ENCODE measurements around the gene CYP2R1. TPM values are rescaled to one million over a fixed set of nuclear protein-coding genes. Genes with fewer than 3 reads are reported as not detected.

CYP2R1 gene
- total RNA-seq, 8 experiments from 2014 or later, result 5.4 to 46.6 (median 16.4) TPM

DNA sequence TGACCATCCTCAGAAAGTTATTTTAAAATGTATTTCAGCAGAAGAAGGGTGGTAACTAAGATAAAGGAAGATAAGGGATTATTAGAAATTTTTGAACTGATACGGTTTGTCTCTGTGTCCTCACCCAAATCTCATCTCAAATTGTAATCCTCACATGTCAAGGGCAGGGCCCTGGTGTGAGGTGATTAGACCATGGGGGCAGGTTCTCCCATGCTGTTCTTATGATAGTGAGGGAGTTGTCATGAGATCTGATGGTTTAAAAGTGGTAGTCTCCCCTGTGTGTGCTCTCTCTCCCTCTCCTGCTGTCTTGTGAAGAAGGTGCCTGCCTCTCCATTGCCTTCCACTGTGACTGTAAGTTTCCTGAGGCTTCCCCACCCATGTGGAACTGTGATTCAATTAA lies 36.1 kb downstream of the CYP2R1 start:
- 80 to 100% (median 86%) methylated on average over 1 of the region's 1 CpG; no CpG with 5 or more reads in 3 of the 10 experiments for WGBS, 10 experiments
- no peak for ATAC-seq (replicated peaks in 6 of 8)
- Histone ChIP-seq H3K4me1 (replicated peaks in 1 of 2) (peaks cover 7% of the 10 kb centered on the region in 2 donors), H3K27ac (no peak overlapping the region), H3K4me3 (no peak overlapping the region)
- in situ Hi-C loops (cut with MboI; ENCODE audit: low pct_unique_long_range_greater_than_20kb in 2 of 9, low sequenced_read_pairs in 9 of 9, unreplicated experiment in 9 of 9), result no loop called here

DNA sequence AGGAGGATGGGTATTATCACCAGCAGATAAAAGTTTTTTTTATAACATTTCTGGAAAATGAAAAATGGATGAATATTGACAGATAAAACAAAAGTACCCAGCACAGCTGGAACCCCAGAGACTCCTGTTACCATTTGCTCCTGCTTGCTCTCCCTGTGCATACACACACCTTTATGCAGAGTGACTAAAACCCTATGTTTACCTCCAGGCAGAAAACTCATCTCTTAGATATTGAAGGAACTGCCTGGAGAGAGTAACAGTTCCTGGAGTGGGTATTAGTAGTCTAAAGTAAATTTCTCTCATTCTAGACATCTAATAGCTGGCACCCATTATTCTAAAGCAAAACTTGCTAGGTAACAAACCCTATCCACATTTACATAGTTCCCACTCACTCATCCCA lies 38.0 kb downstream of the CYP2R1 start:
- no peak for ATAC-seq (replicated peaks in 6 of 8)
- in situ Hi-C loops (cut with MboI; ENCODE audit: low pct_unique_long_range_greater_than_20kb in 2 of 9, low sequenced_read_pairs in 9 of 9, unreplicated experiment in 9 of 9), result no loop called here
- no peak overlapping the region for H3K4me3 ChIP-seq
- H3K4me1 ChIP-seq (replicated peaks in 1 of 2), result peaks cover 7% of the 10 kb centered on the region in 2 donors
- no peak overlapping the region for H3K27ac ChIP-seq

DNA sequence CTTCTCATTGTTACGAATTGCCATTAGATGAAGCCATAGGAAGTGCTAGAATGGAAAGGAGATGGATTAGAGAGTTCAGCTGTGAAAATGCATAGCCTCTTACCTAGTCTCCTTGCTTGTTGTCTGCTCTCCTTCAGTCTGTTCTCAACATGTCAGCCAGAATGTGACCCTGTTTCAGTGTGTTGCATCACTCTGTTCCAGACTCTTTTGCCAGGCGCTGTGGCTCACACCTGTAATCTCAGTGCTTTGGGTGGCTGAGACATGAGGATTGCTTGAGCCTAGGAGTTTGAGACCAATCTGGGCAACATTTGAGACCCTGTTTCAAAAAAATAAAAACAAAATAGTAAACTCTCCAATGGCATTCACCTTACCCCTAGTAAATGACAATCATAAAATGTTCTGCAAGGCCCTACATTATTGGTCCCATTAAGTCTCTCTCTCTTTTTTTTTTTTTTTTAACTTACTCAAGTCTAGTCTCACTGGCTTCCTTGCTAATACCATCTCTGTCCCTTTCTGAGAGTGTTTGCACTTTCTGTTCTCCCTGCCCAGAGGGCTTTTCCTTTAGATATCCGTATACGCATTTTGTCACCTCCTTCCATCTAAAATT lies 39.4 kb downstream of the CYP2R1 start:
- Histone ChIP-seq H3K4me3 (no peak overlapping the region), H3K4me1 (replicated peaks in 1 of 2) (peaks cover 7% of the 10 kb centered on the region in 2 donors), H3K27ac (peak overlapping the region; percentile 12 to 27)
- WGBS, 10 experiments, result 80 to 100% (median 91%) methylated on average over 1 to 4 of the region's 4 CpGs; no CpG with 5 or more reads in 1 of the 10 experiments
- in situ Hi-C loops (cut with MboI; ENCODE audit: low pct_unique_long_range_greater_than_20kb in 2 of 9, low sequenced_read_pairs in 9 of 9, unreplicated experiment in 9 of 9), result no loop called here
- peak in 5 of 8 experiments; percentile 66 to 100 (median 83) for ATAC-seq (replicated peaks in 6 of 8)

DNA sequence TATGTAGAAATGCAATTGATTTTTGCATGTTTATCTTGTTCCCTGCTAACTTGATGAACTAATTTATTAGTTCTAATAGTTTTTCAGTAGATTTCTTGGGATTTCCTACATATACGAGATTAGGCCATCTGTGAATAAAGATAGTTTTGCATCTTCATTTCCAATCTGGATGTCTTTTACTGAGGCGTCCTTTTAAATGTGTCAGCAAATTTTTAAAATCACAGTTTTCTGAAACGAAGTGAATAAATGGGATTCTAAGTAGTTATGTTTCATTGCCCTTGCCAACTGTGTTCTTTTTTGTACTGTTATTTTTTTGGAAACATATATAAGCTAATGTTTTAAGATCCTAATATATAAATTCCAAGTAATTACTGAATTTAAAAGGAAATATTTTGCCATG lies 50.0 kb downstream of the CYP2R1 start:
- H3K27ac ChIP-seq, result no peak overlapping the region
- no peaks in the 10 kb centered on the region for H3K4me1 ChIP-seq (replicated peaks in 1 of 2)
- H3K4me3 ChIP-seq, result no peak overlapping the region
- 52 to 100% (median 93%) methylated on average over 1 to 3 of the region's 3 CpGs; no CpG with 5 or more reads in 1 of the 10 experiments for WGBS, 10 experiments
- in situ Hi-C loops (cut with MboI; ENCODE audit: low pct_unique_long_range_greater_than_20kb in 2 of 9, low sequenced_read_pairs in 9 of 9, unreplicated experiment in 9 of 9), result no loop called here
- no peak for ATAC-seq (replicated peaks in 6 of 8)

DNA sequence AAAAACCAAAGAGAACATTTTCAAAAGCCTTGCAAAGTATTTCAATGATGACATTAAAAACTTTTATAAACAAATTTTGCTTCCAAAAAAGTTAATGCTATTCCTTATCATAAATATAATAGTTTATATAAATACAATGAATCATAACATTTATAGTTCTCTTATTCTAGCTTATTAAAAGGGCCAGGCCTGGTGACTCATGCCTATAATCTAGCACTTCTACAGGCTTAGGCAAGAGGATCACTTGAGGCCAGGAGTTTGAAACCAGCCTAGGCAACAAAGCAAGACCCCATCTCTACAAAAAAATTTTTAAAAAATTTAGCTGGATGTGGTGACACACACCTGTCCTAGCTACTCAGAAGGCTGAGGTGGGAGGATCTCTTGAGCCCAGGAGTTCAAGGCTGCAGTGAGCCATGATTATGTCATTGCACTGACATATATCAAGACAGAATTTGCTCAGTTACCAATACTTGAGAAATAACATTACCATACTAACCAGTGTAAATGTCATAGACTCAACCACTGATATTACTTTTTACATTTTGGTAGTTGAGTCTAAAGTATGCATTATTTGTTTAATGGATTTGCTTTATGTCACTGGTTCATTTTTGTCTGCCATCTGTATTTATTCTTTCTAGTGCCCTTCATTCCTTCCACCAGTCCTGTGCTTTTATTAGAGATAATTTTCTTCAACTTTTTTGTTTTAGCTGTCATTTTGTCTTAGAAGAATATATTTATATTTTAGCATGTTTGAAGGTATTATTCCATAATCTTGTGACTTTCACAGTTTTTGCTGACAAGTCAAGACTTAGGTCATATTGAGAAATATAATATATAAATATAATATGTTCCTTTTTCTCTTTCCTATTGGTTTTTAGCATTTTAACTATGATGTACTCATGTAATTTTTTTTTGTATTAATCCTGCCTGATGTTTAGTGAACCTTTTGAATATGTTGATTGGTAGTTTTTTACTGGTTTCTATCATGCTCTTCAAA lies 56.2 kb downstream of the CYP2R1 start:
- in situ Hi-C loops (cut with MboI; ENCODE audit: low pct_unique_long_range_greater_than_20kb in 2 of 9, low sequenced_read_pairs in 9 of 9, unreplicated experiment in 9 of 9), result no loop called here
- no peaks in the 10 kb centered on the region for H3K4me1 ChIP-seq (replicated peaks in 1 of 2)
- H3K27ac ChIP-seq, result no peak overlapping the region
- no peak overlapping the region for H3K4me3 ChIP-seq
- no peak for ATAC-seq (replicated peaks in 6 of 8)

Other genes starting within 250 kb of the CYP2R1 start
- gene PDE3B, start 248.4 kb downstream of the CYP2R1 start, total RNA-seq, result 10 to 100 TPM in 6 of 8 experiments, 1 to 10 TPM in 2; 3.3 to 52.9 (median 13.1) TPM
- gene CALCA, start 80.1 kb upstream of the CYP2R1 start, total RNA-seq, result 100 to 1,000 TPM in 1 of 8 experiments, 10 to 100 TPM in 1, 1 to 10 TPM in 6; 1.7 to 177 (median 6.1) TPM
- 10 to 100 TPM in 2 of 8 experiments, 1 to 10 TPM in 5, under 1 TPM in 1; 0.28 to 24.2 (median 7.1) TPM for gene CALCB, start 181.4 kb upstream of the CYP2R1 start, total RNA-seq
- gene INSC, start 222.7 kb upstream of the CYP2R1 start, total RNA-seq, result 1 to 10 TPM in 3 of 8 experiments, under 1 TPM in 5; 0.13 to 9.3 (median 0.40) TPM

Measured in motor neuron (in vitro differentiated cells).